Neural cell (in vitro differentiated cells): Measurements from ENCODE around the gene RALGPS1. TPM values are rescaled to one million over a fixed set of nuclear protein-coding genes. Genes with fewer than 3 reads are reported as not detected.

ENCODE experiments used
- H2AFZ ChIP-seq: fragments of 200-600, 300-800 bp; sonication (generic), shearing (Covaris generic); 2 replicates; pipeline ENCODE4 v1.6.0; 2014; ENCODE audit warnings: low read depth, mild to moderate bottlenecking, antibody characterized with exemption, low read length, moderate library complexity
- H3F3A ChIP-seq: fragments of 200-600 bp; shearing (Covaris generic); 2 replicates; pipeline ENCODE4 v1.6.1; 2016; ENCODE audit warnings: mild to moderate bottlenecking, moderate library complexity, mixed read lengths, antibody characterized with exemption, low read length; ENCODE audit not compliant: insufficient read depth, poor library complexity, severe bottlenecking
- H3K27ac ChIP-seq: fragments of 200-600, 300-800 bp; sonication (generic), shearing (Covaris generic); 2 replicates; pipeline ENCODE4 v1.5.1; 2014; ENCODE audit warnings: mild to moderate bottlenecking, low read length, moderate library complexity
- H3K27me3 ChIP-seq: fragments of 300-800, 200-600 bp; sonication (generic), shearing (Covaris generic); 2 replicates; pipeline ENCODE4 v1.6.0; 2014; ENCODE audit warnings: mild to moderate bottlenecking, low read depth, low read length, moderate library complexity; ENCODE audit not compliant: insufficient read depth
- H3K36me3 ChIP-seq: fragments of 300-800, 200-600 bp; sonication (generic), shearing (Covaris generic); 2 replicates; pipeline ENCODE4 v1.5.1; 2014; ENCODE audit warnings: mild to moderate bottlenecking, antibody characterized with exemption, low read length, moderate library complexity; ENCODE audit not compliant: insufficient read depth
- H3K4me2 ChIP-seq: fragments of 300-800, 200-600 bp; sonication (generic), shearing (Covaris generic); 2 replicates; pipeline ENCODE4 v1.6.0; 2014; ENCODE audit warnings: mild to moderate bottlenecking, low read length
- H3K4me3 ChIP-seq: fragments of 300-800, 200-600 bp; sonication (generic), shearing (Covaris generic); 2 replicates; pipeline ENCODE4 v1.5.1; 2014; ENCODE audit warnings: mild to moderate bottlenecking, low read length, moderate library complexity
- H3K79me2 ChIP-seq: fragments of 200-600 bp; shearing (Covaris generic); replicated peaks from 2 replicates; pipeline ENCODE4 v1.6.0; 2014; ENCODE audit warnings: mild to moderate bottlenecking, low read length, moderate library complexity; ENCODE audit not compliant: insufficient read depth
- H3K9ac ChIP-seq: fragments of 300-800, 200-600 bp; sonication (generic), shearing (Covaris generic); 2 replicates; pipeline ENCODE4 v1.6.1; 2016; ENCODE audit warnings: mild to moderate bottlenecking, low read length, mixed read lengths
- H3K9me2 ChIP-seq: fragments of 200-600 bp; shearing (Covaris generic); 2 replicates; pipeline ENCODE4 v1.6.1; 2016; ENCODE audit warnings: mild to moderate bottlenecking, low read length, mixed read lengths; ENCODE audit not compliant: insufficient read depth
- H3K9me3 ChIP-seq: fragments of 200-600, 300-800 bp; sonication (generic), shearing (Covaris generic); 2 replicates; pipeline ENCODE4 v1.6.1; 2016; ENCODE audit warnings: mild to moderate bottlenecking, mixed run types, low read length, moderate library complexity, mixed read lengths
- H4K20me1 ChIP-seq: fragments of 200-600 bp; shearing (Covaris generic); 2 replicates; pipeline ENCODE4 v1.6.1; 2016; ENCODE audit warnings: mild to moderate bottlenecking, mixed run types; ENCODE audit not compliant: insufficient read depth
- EP300 ChIP-seq: fragments of 450-650 bp; conservative IDR thresholded peaks from 2 replicates; pipeline ENCODE4 v1.6.1; 2014; ENCODE audit warnings: antibody characterized with exemption, mild to moderate bottlenecking, moderate library complexity; ENCODE audit not compliant: poor library complexity, severe bottlenecking
- EZH2 ChIP-seq: fragments of 200-600, 300-800 bp; shearing (Covaris generic), sonication (generic); IDR thresholded peaks from 2 replicates; pipeline ENCODE4 v1.6.1; 2014; ENCODE audit warnings: antibody characterized with exemption, low read length, borderline replicate concordance, mild to moderate bottlenecking; ENCODE audit not compliant: insufficient read depth, poor library complexity, severe bottlenecking
- MXI1 ChIP-seq: fragments of 450-650 bp; conservative IDR thresholded peaks from 2 replicates; pipeline ENCODE4 v1.6.1; 2014; ENCODE audit warnings: antibody characterized with exemption, mild to moderate bottlenecking; ENCODE audit not compliant: poor library complexity, severe bottlenecking
- POLR2AphosphoS5 ChIP-seq: IDR thresholded peaks from 2 replicates; pipeline ENCODE4 v1.6.1; 2012
- RAD21 ChIP-seq: fragments of 450-650 bp; conservative IDR thresholded peaks from 2 replicates; pipeline ENCODE4 v1.6.1; 2014; ENCODE audit warnings: antibody characterized with exemption, mild to moderate bottlenecking, moderate library complexity
- REST ChIP-seq: IDR thresholded peaks from 2 replicates; pipeline ENCODE4 v1.6.1; 2012; ENCODE audit warnings: borderline replicate concordance
- SMC3 ChIP-seq: fragments of 450-650 bp; conservative IDR thresholded peaks from 2 replicates; pipeline ENCODE4 v1.6.1; 2014; ENCODE audit warnings: antibody characterized with exemption, mild to moderate bottlenecking, moderate library complexity; ENCODE audit not compliant: poor library complexity
- TAF1 ChIP-seq: IDR thresholded peaks from 2 replicates; pipeline ENCODE4 v1.6.1; 2012; ENCODE audit warnings: low read depth
- polyA plus RNA-seq: library from polyadenylated mRNA; depleted of rRNA; stranded (reverse); fragments of >200 nt; gene quantifications from 2 replicates; pipeline ENCODE4 v1.2.3, GENCODE V29; 2014
- TF ChIP-seq, protein P1 (sequence below): fragments of 450-650 bp; IDR thresholded peaks from 2 replicates; pipeline ENCODE4 v1.5.1; 2014; ENCODE audit warnings: antibody characterized with exemption, mild to moderate bottlenecking, moderate library complexity; ENCODE audit not compliant: poor library complexity, severe bottlenecking

Gene RALGPS1
- polyA plus RNA-seq, 1 donor from 2014 or later, result 37.1 TPM

DNA sequence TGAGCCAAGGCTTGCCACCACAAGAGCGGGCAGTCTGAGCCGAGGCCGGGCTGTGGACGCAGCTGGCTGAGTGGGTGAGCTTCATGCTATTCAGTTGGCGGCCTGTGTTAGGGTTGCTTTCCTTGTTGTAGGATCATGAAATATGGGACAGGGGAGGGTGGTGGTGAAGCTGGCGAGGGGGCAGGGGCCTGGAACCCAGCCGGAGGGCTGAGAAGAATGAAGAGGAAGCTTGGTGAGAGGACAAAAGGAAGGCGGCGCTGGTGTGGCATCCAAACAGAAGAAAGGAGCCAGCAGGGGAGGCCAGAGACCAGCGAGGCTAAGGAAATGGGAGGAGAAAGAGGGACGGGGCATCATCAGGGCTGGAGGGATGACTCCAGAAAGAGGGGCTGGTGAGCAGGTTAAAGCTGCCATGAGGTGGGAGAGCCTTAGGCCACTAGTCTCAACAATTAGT is 18.3 kb downstream of the RALGPS1 start:
- TF ChIP-seq REST (no peak), SMC3 (no peak), MXI1 (no peak)
- TF ChIP-seq, protein P1, sequence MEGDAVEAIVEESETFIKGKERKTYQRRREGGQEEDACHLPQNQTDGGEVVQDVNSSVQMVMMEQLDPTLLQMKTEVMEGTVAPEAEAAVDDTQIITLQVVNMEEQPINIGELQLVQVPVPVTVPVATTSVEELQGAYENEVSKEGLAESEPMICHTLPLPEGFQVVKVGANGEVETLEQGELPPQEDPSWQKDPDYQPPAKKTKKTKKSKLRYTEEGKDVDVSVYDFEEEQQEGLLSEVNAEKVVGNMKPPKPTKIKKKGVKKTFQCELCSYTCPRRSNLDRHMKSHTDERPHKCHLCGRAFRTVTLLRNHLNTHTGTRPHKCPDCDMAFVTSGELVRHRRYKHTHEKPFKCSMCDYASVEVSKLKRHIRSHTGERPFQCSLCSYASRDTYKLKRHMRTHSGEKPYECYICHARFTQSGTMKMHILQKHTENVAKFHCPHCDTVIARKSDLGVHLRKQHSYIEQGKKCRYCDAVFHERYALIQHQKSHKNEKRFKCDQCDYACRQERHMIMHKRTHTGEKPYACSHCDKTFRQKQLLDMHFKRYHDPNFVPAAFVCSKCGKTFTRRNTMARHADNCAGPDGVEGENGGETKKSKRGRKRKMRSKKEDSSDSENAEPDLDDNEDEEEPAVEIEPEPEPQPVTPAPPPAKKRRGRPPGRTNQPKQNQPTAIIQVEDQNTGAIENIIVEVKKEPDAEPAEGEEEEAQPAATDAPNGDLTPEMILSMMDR, result no peak
- H3K36me3 ChIP-seq, result no peaks in the 10 kb centered on the region
- no peak overlapping the region for H3K4me3 ChIP-seq
- no peaks in the 10 kb centered on the region for H3F3A ChIP-seq
- H3K9ac ChIP-seq, result no peak overlapping the region
- no peak overlapping the region for H3K4me2 ChIP-seq
- peaks cover 5% of the 10 kb centered on the region for H3K79me2 ChIP-seq
- no peaks in the 10 kb centered on the region for H4K20me1 ChIP-seq
- H2AFZ ChIP-seq, result no peak overlapping the region
- no peaks in the 10 kb centered on the region for H3K9me2 ChIP-seq
- H3K27ac ChIP-seq, result no peak overlapping the region
- no peaks in the 10 kb centered on the region for H3K27me3 ChIP-seq
- H3K9me3 ChIP-seq, result no peaks in the 10 kb centered on the region

DNA sequence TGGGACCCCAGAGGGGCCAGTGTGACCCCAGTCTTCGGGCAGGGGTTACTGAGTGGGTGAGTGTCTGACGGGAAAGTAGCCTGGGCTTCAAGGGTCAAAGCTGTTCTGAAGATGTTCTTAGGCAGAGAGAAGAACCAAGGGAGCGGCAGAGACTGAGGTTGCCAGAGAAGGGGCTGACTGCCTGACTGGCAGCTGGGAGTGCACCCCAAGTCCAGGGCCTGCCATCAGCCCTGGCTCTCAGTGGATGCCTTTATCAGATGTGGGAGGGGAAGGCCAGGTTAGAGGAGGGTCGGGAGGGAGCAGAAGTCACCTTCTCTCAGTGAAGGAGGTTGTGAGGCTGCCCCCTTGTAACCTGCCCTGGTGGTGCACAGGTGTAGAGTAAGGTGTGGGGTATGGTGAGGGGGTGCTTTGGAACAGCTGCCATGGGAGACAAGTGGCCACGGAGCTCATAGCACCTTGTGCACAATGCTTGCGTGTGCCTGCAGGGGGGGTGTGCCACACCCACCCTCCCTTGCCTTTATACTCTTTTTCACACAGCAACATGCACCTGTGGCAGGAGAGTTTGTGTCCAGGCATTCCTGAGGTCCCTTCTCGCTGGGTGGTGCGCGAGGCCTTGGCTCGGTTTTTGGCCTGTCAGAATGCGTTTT is 18.9 kb downstream of the RALGPS1 start:
- H3K27me3 ChIP-seq, result no peaks in the 10 kb centered on the region
- H3K36me3 ChIP-seq, result no peaks in the 10 kb centered on the region
- H3K4me2 ChIP-seq, result no peak overlapping the region
- no peaks in the 10 kb centered on the region for H3K9me3 ChIP-seq
- H4K20me1 ChIP-seq, result no peaks in the 10 kb centered on the region
- no peaks in the 10 kb centered on the region for H3F3A ChIP-seq
- H3K9ac ChIP-seq, result no peak overlapping the region
- no peak overlapping the region for H3K4me3 ChIP-seq
- H3K9me2 ChIP-seq, result no peaks in the 10 kb centered on the region
- peaks cover 5% of the 10 kb centered on the region for H3K79me2 ChIP-seq
- H2AFZ ChIP-seq, result no peak overlapping the region
- TF ChIP-seq POLR2AphosphoS5 (no peak), SMC3 (no peak)
- no peak overlapping the region for H3K27ac ChIP-seq

GRCh38 chr9:126934441-126934840 is 19.9 kb downstream of the RALGPS1 start:
- Histone ChIP-seq H2AFZ (no peak overlapping the region), H3K79me2 (peaks cover 5% of the 10 kb centered on the region)
- TF ChIP-seq EZH2 (no peak), SMC3 (no peak), MXI1 (no peak), EP300 (no peak), TAF1 (no peak), REST (no peak), POLR2AphosphoS5 (no peak), RAD21 (no peak)
- TF ChIP-seq, protein P1, result no peak

More at GRCh38 chr9:126934441-126934840, 19.9 kb downstream of the RALGPS1 start:
- H3K9ac ChIP-seq, result no peak overlapping the region
- no peak overlapping the region for H3K4me2 ChIP-seq
- H3K9me3 ChIP-seq, result no peaks in the 10 kb centered on the region
- H3K27ac ChIP-seq, result no peak overlapping the region
- H3K9me2 ChIP-seq, result no peaks in the 10 kb centered on the region
- no peaks in the 10 kb centered on the region for H3K36me3 ChIP-seq
- H3F3A ChIP-seq, result no peaks in the 10 kb centered on the region
- no peaks in the 10 kb centered on the region for H3K27me3 ChIP-seq
- no peak overlapping the region for H3K4me3 ChIP-seq
- no peaks in the 10 kb centered on the region for H4K20me1 ChIP-seq
